GM12878 (cell line): ENCODE data around the gene OR6C70. TPM values are rescaled to one million over a fixed set of nuclear protein-coding genes. Genes with fewer than 3 reads are reported as not detected.

Source experiments
- ATAC-seq: fragments of 200-7000 bp; cut with Tn5 transposase; 3 replicates; pipeline ENCODE4 v1.9.1; 2020; ENCODE audit warnings: mild to moderate bottlenecking, moderate library complexity
- BruUV-seq: library from RNA; stranded (reverse); fragments of 400-500 nt; replicated peaks from 2 replicates; lab custom pipeline; 2021; lab: Mats Ljungman, UMichigan
- CTCF ChIA-PET: fragments of 300-600 bp; sonication (Branson Sonifier 250); formaldehyde crosslinking; extraction: SDS; loops from one replicate; lab custom pipeline; 2021; ENCODE audit warnings: inconsistent platforms; lab: Yijun Ruan, JAX
- POLR2A ChIA-PET: fragments of 350-600 bp; formaldehyde crosslinking; extraction: SDS; loops from one replicate; lab custom pipeline; 2021; ENCODE audit warnings: inconsistent platforms; lab: Charles Lee
- RAD21 ChIA-PET: fragments of 300-600 bp; sonication (Branson Sonifier 250); formaldehyde crosslinking; loops from one replicate; lab custom pipeline; 2023; ENCODE audit warnings: antibody characterized with exemption; ENCODE audit not compliant: unreplicated experiment; lab: Charles Lee
- SMC1A ChIA-PET: fragments of 300-600 bp; sonication (Branson Sonifier 250); formaldehyde crosslinking; loops from one replicate; lab custom pipeline; 2023; ENCODE audit not compliant: unreplicated experiment, uncharacterized antibody; lab: Charles Lee
- DNase-seq: peaks from one replicate; pipeline ENCODE4 v3.0.0-alpha.2; 2011; ENCODE audit warnings: low read depth, low spot score
- FAIRE-seq: peaks from 3 replicates; lab custom pipeline; 2011; peaks lifted over from hg19 to GRCh38; lab: Jason Lieb, UNC
- H2AFZ ChIP-seq: 2 replicates; pipeline ENCODE4 v1.6.0; 2011; ENCODE audit warnings: low read depth, low read length, control low read depth; ENCODE audit not compliant: control insufficient read depth
- H3K27ac ChIP-seq: 2 replicates; pipeline ENCODE4 v1.5.1; 2011; ENCODE audit warnings: control low read depth; ENCODE audit not compliant: control insufficient read depth, insufficient read depth
- H3K27me3 ChIP-seq, 2 experiments: replicated peaks in 1 of 2; 2 replicates each; pipeline versions ENCODE4 v1.6.0 to v1.6.1; 2011; ENCODE audit warnings: low read length in 1 of 2; ENCODE audit not compliant: control insufficient read depth in 2 of 2, insufficient read depth in 2 of 2
- H3K36me3 ChIP-seq, 2 experiments: 2 replicates each; pipeline ENCODE4 v1.5.1; 2011; ENCODE audit warnings: low read length in 1 of 2; ENCODE audit not compliant: control insufficient read depth in 2 of 2, insufficient read depth in 2 of 2
- H3K4me1 ChIP-seq: 2 replicates; pipeline ENCODE4 v1.6.1; 2011; ENCODE audit warnings: mild to moderate bottlenecking, low read length, moderate library complexity, mixed read lengths; ENCODE audit not compliant: control insufficient read depth, insufficient read depth
- H3K4me2 ChIP-seq: 2 replicates; pipeline ENCODE4 v1.6.0; 2011; ENCODE audit warnings: control low read depth; ENCODE audit not compliant: control insufficient read depth, insufficient read depth
- H3K4me3 ChIP-seq: fragments of 200-600 bp; sonication (generic); 2 replicates; pipeline ENCODE4 v1.5.1; 2016
- H3K79me2 ChIP-seq: 2 replicates; pipeline ENCODE4 v1.6.0; 2011; ENCODE audit warnings: low read length; ENCODE audit not compliant: control insufficient read depth, insufficient read depth
- H3K9ac ChIP-seq: 2 replicates; pipeline ENCODE4 v1.8.0; 2011; ENCODE audit warnings: low read length, control low read depth, mixed read lengths; ENCODE audit not compliant: control insufficient read depth, insufficient read depth
- H3K9me3 ChIP-seq: replicated peaks from 3 replicates; pipeline ENCODE4 v1.5.1; 2011; ENCODE audit warnings: mild to moderate bottlenecking, low read length; ENCODE audit not compliant: control insufficient read depth, insufficient read depth
- H4K20me1 ChIP-seq: 2 replicates; pipeline ENCODE4 v1.6.0; 2011; ENCODE audit not compliant: control insufficient read depth, insufficient read depth
- BRCA1 ChIP-seq: IDR thresholded peaks from 2 replicates; pipeline ENCODE4 v1.6.1; 2011; ENCODE audit warnings: low read depth, low read length, improper control_type of control experiment
- DPF2 ChIP-seq: fragments of 450-650 bp; IDR thresholded peaks from 2 replicates; pipeline ENCODE4 v1.6.1; 2017; ENCODE audit warnings: mild to moderate bottlenecking
- JUNB ChIP-seq: IDR thresholded peaks from 2 replicates; pipeline ENCODE4 v1.6.1; 2016; ENCODE audit warnings: antibody characterized with exemption, mild to moderate bottlenecking
- JUND ChIP-seq: IDR thresholded peaks from 2 replicates; pipeline ENCODE4 v1.6.1; 2012; ENCODE audit warnings: low read depth, mild to moderate bottlenecking, low read length, improper control_type of control experiment, moderate library complexity
- MXI1 ChIP-seq: fragments of 150-350 bp; IDR thresholded peaks from 2 replicates; pipeline ENCODE4 v1.6.1; 2011; ENCODE audit warnings: low read depth, mild to moderate bottlenecking, inconsistent platforms, low read length, improper control_type of control experiment
- NFYA ChIP-seq: IDR thresholded peaks from 2 replicates; pipeline ENCODE4 v1.6.1; 2011; ENCODE audit warnings: low read depth, mild to moderate bottlenecking, low read length, improper control_type of control experiment, borderline replicate concordance
- PAX8 ChIP-seq: fragments of 450-650 bp; IDR thresholded peaks from 2 replicates; pipeline ENCODE4 v1.6.1; 2017; ENCODE audit warnings: mild to moderate bottlenecking, moderate library complexity
- RAD21 ChIP-seq: IDR thresholded peaks from 2 replicates; pipeline ENCODE4 v1.6.1; 2011; ENCODE audit warnings: mild to moderate bottlenecking, low read depth, low read length, moderate library complexity; ENCODE audit not compliant: insufficient read depth
- RCOR1 ChIP-seq: conservative IDR thresholded peaks from 2 replicates; pipeline ENCODE4 v1.6.1; 2012; ENCODE audit warnings: low read depth, low read length, improper control_type of control experiment
- RELA ChIP-seq: fragments of 450-650 bp; IDR thresholded peaks from 2 replicates; pipeline ENCODE4 v1.8.0; 2014; ENCODE audit warnings: borderline replicate concordance; ENCODE audit not compliant: partially characterized antibody
- SIX5 ChIP-seq: IDR thresholded peaks from 2 replicates; pipeline ENCODE4 v1.6.1; 2011; ENCODE audit warnings: mild to moderate bottlenecking, low read depth, low read length, moderate library complexity; ENCODE audit not compliant: severe bottlenecking
- SMARCA5 ChIP-seq: fragments of 450-650 bp; IDR thresholded peaks from 2 replicates; pipeline ENCODE4 v1.6.1; 2017; ENCODE audit warnings: mild to moderate bottlenecking
- SP1 ChIP-seq: IDR thresholded peaks from one replicate; pipeline ENCODE4 v1.6.1; 2011; ENCODE audit warnings: low read depth, low read length
- SPI1 ChIP-seq: IDR thresholded peaks from 2 replicates; pipeline ENCODE4 v1.6.1; 2011; ENCODE audit warnings: low read depth, mild to moderate bottlenecking, low read length, moderate library complexity, borderline replicate concordance; ENCODE audit not compliant: insufficient read depth
- STAT3 ChIP-seq: IDR thresholded peaks from 2 replicates; pipeline ENCODE4 v1.6.1; 2011; ENCODE audit warnings: low read depth, low read length, improper control_type of control experiment
- TCF3 ChIP-seq: IDR thresholded peaks from 2 replicates; pipeline ENCODE4 v1.6.1; 2012; ENCODE audit warnings: low read depth, mild to moderate bottlenecking, low read length, borderline replicate concordance; ENCODE audit not compliant: insufficient read depth
- ZBED1 ChIP-seq: IDR thresholded peaks from 2 replicates; pipeline ENCODE4 v1.6.1; 2016; ENCODE audit warnings: borderline replicate concordance
- WGBS: methylation state at CpG from one replicate; pipeline ENCODE4 v1.1.6; 2016; ENCODE audit warnings: low lambda C conversion rate; ENCODE audit not compliant: insufficient replicate concordance, insufficient coverage; ENCODE audit errors: missing lambda C conversion rate; 5-methylcytosine and 5-hydroxymethylcytosine counted together
- in situ Hi-C: fragments of 300-500 bp; cut with MboI; formaldehyde crosslinking; loops from 9 replicates; pipeline ENCODE4 v1.14.3; 2018; ENCODE audit warnings: mixed read lengths
- intact Hi-C: fragments of 100-400 bp; cut with micrococcal nuclease; formaldehyde crosslinking; loops from one replicate; pipeline ENCODE4 v1.14.2; 2022; ENCODE audit not compliant: unreplicated experiment
- polyA plus RNA-seq, 11 experiments: library from polyadenylated mRNA; depleted of rRNA in 4 of 11; unstranded in 6 of 11; stranded (reverse) in 5 of 11; fragments of >200 nt; fragmentation: Nextera tagmentation in 4 of 11; fragmentation: Illumina TruSeq in 1 of 11; extraction: Ambion mirVana in 4 of 11; extraction: Trizol in 1 of 11; gene quantifications; 1 replicate in 1 of 11; 2 replicates in 10 of 11; pipeline versions ENCODE4 v1.2.1 to v1.2.3, GENCODE V29; 2011 to 2016; ENCODE audit warnings: inconsistent platforms in 2 of 11, missing spikeins in 2 of 11, low read depth in 1 of 11
- total RNA-seq, 4 experiments: library from RNA; depleted of rRNA in 3 of 4; stranded (reverse); fragments of >200 nt in 3 of 4; fragmentation: Illumina TruSeq in 1 of 4; extraction: Trizol in 1 of 4; gene quantifications; 2 replicates each; pipeline versions ENCODE4 v1.2.1 to v1.2.3, GENCODE V29; 2013 to 2021
- TF ChIP-seq, protein P1 (sequence below): fragments of 450-650 bp; IDR thresholded peaks from 2 replicates; pipeline ENCODE4 v1.6.1; 2016; ENCODE audit warnings: mild to moderate bottlenecking

OR6C70 gene
- total and polyA plus RNA-seq, 10 of the 15 experiments (the other 5 are each of a cell fraction or from before 2014, with no cell fraction given): not detected

DNA sequence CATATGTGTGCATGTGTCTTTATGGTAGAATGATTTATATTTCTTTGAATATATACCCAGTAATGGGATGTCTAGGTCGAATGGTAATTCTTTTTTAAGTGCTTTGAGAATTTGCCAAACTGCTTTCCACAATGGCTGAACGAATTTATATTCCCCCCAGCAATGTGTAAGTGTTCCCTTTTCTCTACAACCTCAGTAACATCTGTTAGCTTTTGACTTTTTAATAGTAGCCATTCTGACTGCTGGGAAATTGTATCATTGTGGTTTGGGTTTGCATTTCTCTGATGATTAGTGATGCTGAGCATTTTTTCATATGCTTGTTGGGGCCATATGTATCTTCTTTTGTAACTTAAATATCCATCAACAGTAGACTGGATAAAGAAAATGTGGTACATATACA lies 31.7 kb upstream of the OR6C70 start:
- POLR2A ChIA-PET: no interaction called here
- 0% methylated on average over 2 of the region's 2 CpGs for WGBS
- intact Hi-C loops (no loop called here), in situ Hi-C loops (no loop called here)
- FAIRE-seq: no peak
- no peak overlapping the region for H3K9ac ChIP-seq
- ATAC-seq: no peak
- no peaks in the 10 kb centered on the region for H3K4me1 ChIP-seq
- no peaks in the 10 kb centered on the region for H3K27me3 ChIP-seq
- no TSS peak for BruUV-seq
- H3K4me3 ChIP-seq: no peak overlapping the region
- no peak overlapping the region for H3K4me2 ChIP-seq
- no peaks in the 10 kb centered on the region for H4K20me1 ChIP-seq
- RAD21 ChIA-PET: no interaction called here
- no peak overlapping the region for H3K27ac ChIP-seq
- CTCF ChIA-PET: interaction anchor here (1.4 kb wide), 1 partner anchor 10 kb away, joined by 4 read pairs; the partner anchor contains the start of gene OR6C68
- no peak for DNase-seq
- no peaks in the 10 kb centered on the region for H3K79me2 ChIP-seq
- no peak overlapping the region for H2AFZ ChIP-seq
- no peaks in the 10 kb centered on the region for H3K9me3 ChIP-seq
- H3K36me3 ChIP-seq: no peaks in the 10 kb centered on the region
- SMC1A ChIA-PET: interaction anchor here (1.4 to 1.7 kb wide), 2 partner anchors 10 to 43 kb away, joined by 3 to 4 read pairs; partner anchors contain the start of gene OR6C68
- no peak for TF ChIP-seq DPF2
- TF ChIP-seq PAX8: no peak
- no peak for TF ChIP-seq SIX5
- TF ChIP-seq, protein P1, sequence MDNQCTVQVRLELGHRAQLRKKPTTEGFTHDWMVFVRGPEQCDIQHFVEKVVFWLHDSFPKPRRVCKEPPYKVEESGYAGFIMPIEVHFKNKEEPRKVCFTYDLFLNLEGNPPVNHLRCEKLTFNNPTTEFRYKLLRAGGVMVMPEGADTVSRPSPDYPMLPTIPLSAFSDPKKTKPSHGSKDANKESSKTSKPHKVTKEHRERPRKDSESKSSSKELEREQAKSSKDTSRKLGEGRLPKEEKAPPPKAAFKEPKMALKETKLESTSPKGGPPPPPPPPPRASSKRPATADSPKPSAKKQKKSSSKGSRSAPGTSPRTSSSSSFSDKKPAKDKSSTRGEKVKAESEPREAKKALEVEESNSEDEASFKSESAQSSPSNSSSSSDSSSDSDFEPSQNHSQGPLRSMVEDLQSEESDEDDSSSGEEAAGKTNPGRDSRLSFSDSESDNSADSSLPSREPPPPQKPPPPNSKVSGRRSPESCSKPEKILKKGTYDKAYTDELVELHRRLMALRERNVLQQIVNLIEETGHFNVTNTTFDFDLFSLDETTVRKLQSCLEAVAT: no peak

DNA sequence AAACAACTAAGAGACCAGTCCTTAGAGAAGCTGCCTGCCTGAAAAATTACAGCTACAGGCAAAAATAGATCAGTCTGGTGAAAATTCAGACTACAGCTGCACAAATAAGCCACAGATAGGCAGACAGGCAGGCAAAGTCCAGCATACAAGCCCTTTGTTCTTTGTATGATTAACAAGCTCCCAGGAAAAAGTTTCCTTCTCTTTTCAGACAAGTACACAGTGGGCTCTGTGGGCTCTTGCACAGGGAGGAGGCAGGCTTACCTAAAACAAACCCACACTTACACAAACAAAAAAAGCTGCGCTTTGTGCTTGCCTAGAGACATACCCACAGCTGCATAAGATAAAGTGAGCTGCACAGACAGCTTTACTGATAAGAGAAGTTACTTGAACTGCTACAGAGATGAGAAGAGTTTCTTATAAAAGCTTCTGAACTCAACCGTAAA lies 29.9 kb upstream of the OR6C70 start:
- no TSS peak for BruUV-seq
- no peak for FAIRE-seq
- Histone ChIP-seq H3K27me3 (no peaks in the 10 kb centered on the region), H3K9ac (no peak overlapping the region), H3K36me3 (no peaks in the 10 kb centered on the region), H3K27ac (no peak overlapping the region), H3K79me2 (no peaks in the 10 kb centered on the region), H2AFZ (no peak overlapping the region), H3K4me2 (no peak overlapping the region), H3K4me1 (no peaks in the 10 kb centered on the region), H3K9me3 (no peaks in the 10 kb centered on the region), H3K4me3 (no peak overlapping the region), H4K20me1 (no peaks in the 10 kb centered on the region)
- intact Hi-C loops: no loop called here
- in situ Hi-C loops: no loop called here
- POLR2A ChIA-PET: no interaction called here
- CTCF ChIA-PET: interaction anchor here (0.7 kb wide), 1 partner anchor 8 kb away, joined by 3 read pairs; no protein-coding TSS in a partner anchor
- ATAC-seq: no peak
- DNase-seq: no peak
- 50% methylated on average over 2 of the region's 2 CpGs for WGBS
- RAD21 ChIA-PET: no interaction called here
- SMC1A ChIA-PET: interaction anchor here (0.7 kb wide), 1 partner anchor 8 kb away, joined by 3 read pairs; no protein-coding TSS in a partner anchor
- no peak for TF ChIP-seq SMARCA5
- no peak for TF ChIP-seq SPI1
- TF ChIP-seq NFYA: no peak
- no peak for TF ChIP-seq RAD21
- no peak for TF ChIP-seq BRCA1
- no peak for TF ChIP-seq JUNB
- TF ChIP-seq ZBED1: no peak
- TF ChIP-seq SP1: no peak
- TF ChIP-seq TCF3: no peak
- TF ChIP-seq JUND: no peak
- no peak for TF ChIP-seq RELA
- TF ChIP-seq STAT3: no peak
- no peak for TF ChIP-seq MXI1
- no peak for TF ChIP-seq RCOR1
